Endothelial cell (in vitro differentiated cells): ENCODE results near the gene C1orf159. TPM values are rescaled to one million over a fixed set of nuclear protein-coding genes. Genes with fewer than 3 reads are reported as not detected.
A peak's percentile ranks its signal among the peaks of the same experiment; 100 is the strongest.
"Not testable (repeated sequence)": the region's sequence is repeated elsewhere in the genome, so short reads cannot be mapped to it uniquely, and the experiment has no call there.

ENCODE experiments used
- DNase-seq: peaks from one replicate; pipeline ENCODE4 v3.0.0; 2021; ENCODE audit warnings: low spot score
- H3K27ac Mint-ChIP-seq: one replicate; pipeline ENCODE4 v1.8.0; 2021; ENCODE audit warnings: mixed read lengths, inconsistent platforms; ENCODE audit not compliant: unreplicated experiment
- H3K27me3 Mint-ChIP-seq: one replicate; pipeline ENCODE4 v1.8.0; 2021; ENCODE audit warnings: mild to moderate bottlenecking, moderate library complexity, mixed read lengths, inconsistent platforms; ENCODE audit not compliant: unreplicated experiment
- H3K36me3 Mint-ChIP-seq: one replicate; pipeline ENCODE4 v1.8.0; 2021; ENCODE audit warnings: mild to moderate bottlenecking, low read depth, mixed read lengths, inconsistent platforms; ENCODE audit not compliant: unreplicated experiment
- H3K4me1 Mint-ChIP-seq: one replicate; pipeline ENCODE4 v1.8.0; 2021; ENCODE audit warnings: mild to moderate bottlenecking, mixed read lengths, inconsistent platforms; ENCODE audit not compliant: unreplicated experiment
- H3K4me3 Mint-ChIP-seq: one replicate; pipeline ENCODE4 v1.8.0; 2021; ENCODE audit warnings: mild to moderate bottlenecking, mixed read lengths, inconsistent platforms; ENCODE audit not compliant: unreplicated experiment
- H3K9me3 Mint-ChIP-seq: one replicate; pipeline ENCODE4 v1.8.0; 2021; ENCODE audit warnings: mixed read lengths, inconsistent platforms; ENCODE audit not compliant: unreplicated experiment
- CTCF ChIP-seq: fragments of 200-600 bp; sonication (generic); IDR thresholded peaks from one replicate; pipeline ENCODE4 v1.5.0; 2021; ENCODE audit warnings: antibody characterized with exemption; ENCODE audit not compliant: unreplicated experiment
- total RNA-seq: library from RNA; stranded (reverse); fragmentation: NEBNext Ultra II Directional; extraction: Animal tissue kit (Norgen Biotek cat#: 25700); gene quantifications from one replicate; pipeline ENCODE4 v1.2.1, GENCODE V29; 2021; ENCODE audit not compliant: unreplicated experiment

C1orf159 gene
- total RNA-seq, 1 donor from 2014 or later, result 16.6 TPM

GRCh38 chr1:1098681-1099421 lies 17.0 kb downstream of the C1orf159 start:
- Mint-ChIP-seq H3K27ac (no peak overlapping the region), H3K36me3 (no peaks in the 10 kb centered on the region), H3K27me3 (peaks cover 2% of the 10 kb centered on the region), H3K9me3 (no peaks in the 10 kb centered on the region), H3K4me3 (no peak overlapping the region), H3K4me1 (no peaks in the 10 kb centered on the region)
- no peak for DNase-seq
- no peak for TF ChIP-seq CTCF

- not testable (repeated sequence) for H3K36me3 Mint-ChIP-seq, H3K4me1 Mint-ChIP-seq, DNase-seq, H3K27ac Mint-ChIP-seq, H3K9me3 Mint-ChIP-seq, H3K4me3 Mint-ChIP-seq, H3K27me3 Mint-ChIP-seq
Measured at GRCh38 chr1:1096136-1096535, 19.8 kb downstream of the C1orf159 start.

GRCh38 chr1:1094981-1095380 lies 20.9 kb downstream of the C1orf159 start:
- H3K27me3 Mint-ChIP-seq, result no peaks in the 10 kb centered on the region
- H3K27ac Mint-ChIP-seq, result no peak overlapping the region
- H3K4me3 Mint-ChIP-seq, result no peak overlapping the region
- DNase-seq, result no peak
- H3K36me3 Mint-ChIP-seq, result peaks cover 4% of the 10 kb centered on the region
- TF ChIP-seq CTCF, result no peak
- H3K9me3 Mint-ChIP-seq, result no peaks in the 10 kb centered on the region
- H3K4me1 Mint-ChIP-seq, result no peaks in the 10 kb centered on the region

- no peaks in the 10 kb centered on the region for H3K9me3 Mint-ChIP-seq
- no peak overlapping the region for H3K4me3 Mint-ChIP-seq
- TF ChIP-seq CTCF, result no peak
- H3K4me1 Mint-ChIP-seq, result no peaks in the 10 kb centered on the region
- H3K27me3 Mint-ChIP-seq, result peaks cover 3% of the 10 kb centered on the region
- H3K27ac Mint-ChIP-seq, result no peak overlapping the region
- no peak for DNase-seq
- H3K36me3 Mint-ChIP-seq, result peaks cover 4% of the 10 kb centered on the region
Measured at GRCh38 chr1:1093610-1093943, 22.3 kb downstream of the C1orf159 start.

- peaks cover 3% of the 10 kb centered on the region for H3K27me3 Mint-ChIP-seq
- H3K4me1 Mint-ChIP-seq, result no peaks in the 10 kb centered on the region
- H3K36me3 Mint-ChIP-seq, result peaks cover 4% of the 10 kb centered on the region
- H3K9me3 Mint-ChIP-seq, result no peaks in the 10 kb centered on the region
- TF ChIP-seq CTCF, result no peak
- H3K27ac Mint-ChIP-seq, result peak overlapping the region; percentile 27
- DNase-seq, result no peak
- no peak overlapping the region for H3K4me3 Mint-ChIP-seq
Measured at GRCh38 chr1:1092894-1093609, 22.8 kb downstream of the C1orf159 start.
